Stimulated activated naive B cell treated with anti-CD40 and anti-IgM and Interleukin-4, amounts not matched to agents 10 μg/mL and 1 μg/mL and 100 μg/mL, for 72 hours (primary cell): ENCODE measurements around the gene CERK.
"Not testable (repeated sequence)": the region's sequence is repeated elsewhere in the genome, so short reads cannot be mapped to it uniquely, and the experiment has no call there.

ENCODE experiments used
- ATAC-seq, 2 donors: fragments of 150-1000 bp; cut with Tn5 transposase; replicated peaks; 2 replicates each; pipeline ENCODE4 v1.10.0; 2021; ENCODE audit warnings: moderate library complexity in 1 of 2
- DNase-seq: peaks from one replicate; pipeline ENCODE4 v3.0.0; 2021
- H3K27ac Mint-ChIP-seq: one replicate; pipeline ENCODE4 v1.8.0; 2022; ENCODE audit warnings: mild to moderate bottlenecking, mixed read lengths
- H3K27me3 Mint-ChIP-seq, 2 donors: one replicate each; pipeline ENCODE4 v1.8.0; 2022; ENCODE audit warnings: mixed read lengths in 2 of 2
- H3K36me3 Mint-ChIP-seq, 2 donors: one replicate each; pipeline ENCODE4 v1.8.0; 2022; ENCODE audit warnings: mixed read lengths in 2 of 2, mild to moderate bottlenecking in 1 of 2
- H3K4me1 Mint-ChIP-seq, 2 donors: one replicate each; pipeline ENCODE4 v1.8.0; 2022; ENCODE audit warnings: mixed read lengths in 2 of 2, mild to moderate bottlenecking in 1 of 2
- H3K4me3 Mint-ChIP-seq, 2 donors: one replicate each; pipeline ENCODE4 v1.8.0; 2022; ENCODE audit warnings: mild to moderate bottlenecking in 2 of 2, mixed read lengths in 2 of 2, moderate library complexity in 1 of 2
- H3K9me3 Mint-ChIP-seq, 2 donors: one replicate each; pipeline ENCODE4 v1.8.0; 2022; ENCODE audit warnings: mixed read lengths in 2 of 2, mild to moderate bottlenecking in 1 of 2

Gene CERK, protein sequence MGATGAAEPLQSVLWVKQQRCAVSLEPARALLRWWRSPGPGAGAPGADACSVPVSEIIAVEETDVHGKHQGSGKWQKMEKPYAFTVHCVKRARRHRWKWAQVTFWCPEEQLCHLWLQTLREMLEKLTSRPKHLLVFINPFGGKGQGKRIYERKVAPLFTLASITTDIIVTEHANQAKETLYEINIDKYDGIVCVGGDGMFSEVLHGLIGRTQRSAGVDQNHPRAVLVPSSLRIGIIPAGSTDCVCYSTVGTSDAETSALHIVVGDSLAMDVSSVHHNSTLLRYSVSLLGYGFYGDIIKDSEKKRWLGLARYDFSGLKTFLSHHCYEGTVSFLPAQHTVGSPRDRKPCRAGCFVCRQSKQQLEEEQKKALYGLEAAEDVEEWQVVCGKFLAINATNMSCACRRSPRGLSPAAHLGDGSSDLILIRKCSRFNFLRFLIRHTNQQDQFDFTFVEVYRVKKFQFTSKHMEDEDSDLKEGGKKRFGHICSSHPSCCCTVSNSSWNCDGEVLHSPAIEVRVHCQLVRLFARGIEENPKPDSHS

DNA sequence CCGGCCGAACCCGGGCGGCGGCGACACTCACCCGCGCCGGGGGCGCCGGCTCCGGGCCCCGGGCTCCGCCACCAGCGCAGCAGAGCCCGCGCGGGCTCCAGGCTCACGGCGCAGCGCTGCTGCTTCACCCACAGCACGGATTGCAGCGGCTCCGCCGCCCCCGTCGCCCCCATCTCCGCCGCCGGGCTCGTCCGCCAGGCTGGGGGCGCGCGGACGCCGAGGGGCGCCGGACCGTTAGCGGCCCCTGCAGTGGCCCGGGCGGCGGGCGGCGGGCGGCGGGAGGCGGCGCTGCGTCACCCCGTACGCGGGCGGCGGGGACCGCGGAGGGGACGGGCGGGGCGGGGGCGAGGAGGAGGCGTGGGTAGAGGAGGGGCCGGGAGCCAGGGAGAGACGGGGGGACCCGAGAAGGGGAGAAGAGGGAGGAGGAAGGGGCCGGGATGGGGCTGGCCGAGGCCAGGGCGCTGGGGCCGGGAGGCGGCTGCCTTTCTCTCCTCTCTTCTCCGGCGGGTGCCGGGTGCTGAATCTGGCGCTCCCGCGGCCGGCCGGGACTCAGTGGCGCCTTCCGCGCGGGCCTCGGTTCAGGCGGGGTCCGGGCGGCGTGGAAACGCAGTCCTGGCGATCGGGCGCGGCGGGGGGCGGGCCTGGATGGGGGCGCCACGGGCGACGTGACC lies at the start of gene CERK:
Gene CERK, minus strand, starts transcription at position 277 of the 671 bp plus-strand sequence. Its CDS starts 104 bp downstream, at position 173.
- Mint-ChIP-seq H3K27me3 (no peaks in the 10 kb centered on the region), H3K27ac (peak within 1 kb of the TSS; percentile 90), H3K36me3 (peaks cover 5 to 9% of the 10 kb centered on the region in 2 donors), H3K9me3 (peaks cover 5 to 6% of the 10 kb centered on the region in 2 donors), H3K4me1 (peaks cover 34 to 58% of the 10 kb centered on the region in 2 donors), H3K4me3 (peak within 1 kb of the TSS; percentile 88 to 96)
- DNase-seq (peak; percentile 20), ATAC-seq (peak; percentile 44 to 64)

DNA sequence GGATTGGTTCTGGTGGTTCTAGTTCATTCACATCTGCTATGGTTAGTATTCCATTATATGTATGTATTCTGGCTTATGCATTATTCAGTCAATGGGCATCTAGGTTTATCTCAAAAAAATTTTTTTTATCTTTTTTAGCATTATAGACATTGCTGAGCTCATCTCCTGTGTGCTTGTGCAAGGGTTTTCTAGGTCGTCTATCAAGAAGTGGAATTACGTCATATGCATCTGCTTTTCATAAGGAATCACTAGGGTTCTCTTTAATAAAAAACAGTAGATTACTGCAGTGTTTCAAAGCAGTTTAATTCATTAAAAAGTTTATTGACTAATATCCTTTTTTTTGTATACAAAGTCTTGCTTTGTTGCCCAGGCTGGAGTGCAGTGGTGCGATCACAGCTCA lies 45.7 kb upstream of the CERK start:
- Mint-ChIP-seq H3K36me3 (peaks cover 14 to 32% of the 10 kb centered on the region in 2 donors), H3K4me3 (no peak overlapping the region), H3K9me3 (no peaks in the 10 kb centered on the region), H3K4me1 (peaks cover 40 to 81% of the 10 kb centered on the region in 2 donors), H3K27ac (no peak overlapping the region), H3K27me3 (no peaks in the 10 kb centered on the region)
- no peak for ATAC-seq
- DNase-seq: no peak

DNA sequence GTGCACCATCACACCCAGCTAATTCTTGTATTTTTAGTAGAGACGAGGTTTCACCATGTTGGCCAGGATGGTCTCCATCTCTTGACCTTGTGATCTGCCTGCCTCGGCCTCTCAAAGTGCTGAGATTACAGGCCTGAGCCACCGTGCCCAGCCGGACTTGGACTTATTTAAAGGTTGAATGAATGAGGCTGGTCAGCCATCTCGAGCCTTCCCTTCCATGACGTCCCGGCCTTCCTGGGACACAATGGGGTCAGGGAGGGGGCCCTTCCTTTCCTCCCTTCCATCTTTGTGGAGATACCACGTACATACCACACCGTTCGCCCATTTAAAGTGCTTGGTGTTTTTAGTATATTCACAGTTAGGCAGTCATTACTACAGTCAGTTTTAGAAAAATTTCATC lies 44.1 kb upstream of the CERK start:
- H3K4me3 Mint-ChIP-seq, H3K27me3 Mint-ChIP-seq, ATAC-seq, H3K9me3 Mint-ChIP-seq, DNase-seq: not testable (repeated sequence)
- H3K4me1 Mint-ChIP-seq: peaks cover 39 to 76% of the 10 kb centered on the region in 2 donors
- peak overlapping the region; percentile 87 for H3K27ac Mint-ChIP-seq
- H3K36me3 Mint-ChIP-seq: peaks cover 13 to 31% of the 10 kb centered on the region in 2 donors

DNA sequence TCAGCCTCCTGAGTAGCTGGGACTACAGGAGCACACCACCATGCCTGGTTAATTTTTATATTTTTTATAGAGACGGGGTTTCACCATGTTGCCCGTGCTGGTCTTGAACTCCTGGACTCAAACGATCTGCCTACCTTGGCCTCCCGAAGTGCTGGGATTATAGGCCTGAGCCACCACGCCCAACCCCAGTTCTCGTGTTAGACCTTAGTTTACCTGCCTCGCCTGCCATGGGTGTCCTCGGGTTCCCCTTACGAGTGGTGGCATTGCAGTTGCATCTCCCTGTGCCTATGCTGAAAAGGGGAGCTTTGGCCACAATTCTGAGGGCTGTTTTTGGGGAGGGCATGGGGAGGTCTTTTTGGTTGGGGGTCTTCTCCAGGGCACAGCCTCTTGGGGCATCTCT lies 43.2 kb upstream of the CERK start:
- Mint-ChIP-seq H3K27ac (peak overlapping the region; percentile 56), H3K4me1 (peaks cover 47 to 79% of the 10 kb centered on the region in 2 donors), H3K27me3 (no peaks in the 10 kb centered on the region), H3K4me3 (no peak overlapping the region), H3K36me3 (peaks cover 16 to 28% of the 10 kb centered on the region in 2 donors), H3K9me3 (no peaks in the 10 kb centered on the region)
- DNase-seq (no peak), ATAC-seq (no peak)

DNA sequence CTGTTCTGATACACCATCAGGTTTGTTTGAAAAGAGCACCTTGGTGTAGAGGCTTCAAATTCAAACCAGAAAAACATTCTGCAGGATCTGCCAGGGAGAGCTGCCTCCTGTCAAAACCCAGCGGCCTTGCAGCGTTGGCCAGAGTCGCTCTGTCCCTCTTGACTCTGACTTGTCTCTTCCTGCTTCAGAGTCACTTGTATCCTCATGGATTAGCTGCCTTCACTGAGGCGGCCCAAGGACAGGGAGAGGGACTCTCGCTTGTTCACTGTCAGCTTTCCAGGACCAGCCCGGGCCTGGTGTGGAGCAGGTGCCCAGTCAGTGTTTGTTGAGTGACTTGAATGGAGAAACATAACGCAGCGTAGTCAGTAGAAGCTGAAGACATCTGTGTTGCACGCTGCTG lies 42.4 kb upstream of the CERK start:
- peak overlapping the region; percentile 60 for H3K27ac Mint-ChIP-seq
- peaks cover 54 to 84% of the 10 kb centered on the region in 2 donors for H3K4me1 Mint-ChIP-seq
- H3K4me3 Mint-ChIP-seq: no peak overlapping the region
- H3K27me3 Mint-ChIP-seq: no peaks in the 10 kb centered on the region
- DNase-seq (no peak), ATAC-seq (no peak)
- H3K36me3 Mint-ChIP-seq: peaks cover 24 to 37% of the 10 kb centered on the region in 2 donors
- no peaks in the 10 kb centered on the region for H3K9me3 Mint-ChIP-seq

DNA sequence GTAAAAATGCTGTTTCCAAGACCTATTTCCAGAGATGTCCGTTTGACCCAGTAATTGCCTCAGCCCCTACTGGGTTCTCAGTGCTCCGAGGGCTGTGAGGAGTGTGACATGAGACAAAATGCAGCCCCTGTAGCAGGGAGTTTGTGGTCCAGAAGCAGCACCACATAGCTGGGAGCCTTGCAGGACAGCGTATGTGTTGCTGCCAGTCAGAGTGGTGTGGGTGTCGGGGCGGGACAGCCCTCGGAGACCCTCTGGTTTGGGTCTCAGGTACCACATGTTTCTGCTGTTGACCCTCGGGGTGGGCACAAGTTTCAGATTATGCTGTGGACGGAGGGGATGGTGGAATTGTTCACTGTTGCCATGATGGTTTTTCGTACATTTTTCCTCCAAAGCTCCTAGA lies 41.6 kb upstream of the CERK start:
- peaks cover 57 to 84% of the 10 kb centered on the region in 2 donors for H3K4me1 Mint-ChIP-seq

DNA sequence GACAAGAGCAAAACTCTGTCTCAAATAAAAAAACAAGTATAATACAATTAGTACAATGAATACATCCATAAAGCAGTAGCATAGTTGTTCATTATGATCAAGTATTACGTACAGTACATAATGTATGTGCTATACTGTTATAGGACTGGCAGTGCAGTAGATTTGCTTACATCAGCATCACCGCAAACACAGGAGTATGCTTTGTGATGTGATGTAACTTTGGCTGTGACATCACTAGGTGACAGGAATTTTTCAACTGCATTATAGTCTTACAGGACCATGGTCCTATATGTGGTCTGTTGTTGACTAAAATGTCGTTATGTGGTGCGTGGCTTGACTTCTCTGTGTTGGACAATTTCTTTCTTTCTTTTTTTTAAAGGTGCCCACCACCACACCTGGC lies 41.0 kb upstream of the CERK start:
- Mint-ChIP-seq H3K4me3 (no peak overlapping the region), H3K4me1 (peaks cover 58 to 86% of the 10 kb centered on the region in 2 donors), H3K27ac (peak overlapping the region; percentile 63), H3K27me3 (no peaks in the 10 kb centered on the region), H3K36me3 (peaks cover 29 to 39% of the 10 kb centered on the region in 2 donors), H3K9me3 (no peaks in the 10 kb centered on the region)
- DNase-seq (no peak), ATAC-seq (no peak)

More for the DNA sequence above, 41.6 kb upstream of the CERK start:
- H3K27ac Mint-ChIP-seq: peak overlapping the region; percentile 63
- H3K36me3 Mint-ChIP-seq: peaks cover 29 to 39% of the 10 kb centered on the region in 2 donors
- H3K4me3 Mint-ChIP-seq: no peak overlapping the region
- no peak for DNase-seq
- ATAC-seq: no peak
- no peaks in the 10 kb centered on the region for H3K9me3 Mint-ChIP-seq
- H3K27me3 Mint-ChIP-seq: no peaks in the 10 kb centered on the region

DNA sequence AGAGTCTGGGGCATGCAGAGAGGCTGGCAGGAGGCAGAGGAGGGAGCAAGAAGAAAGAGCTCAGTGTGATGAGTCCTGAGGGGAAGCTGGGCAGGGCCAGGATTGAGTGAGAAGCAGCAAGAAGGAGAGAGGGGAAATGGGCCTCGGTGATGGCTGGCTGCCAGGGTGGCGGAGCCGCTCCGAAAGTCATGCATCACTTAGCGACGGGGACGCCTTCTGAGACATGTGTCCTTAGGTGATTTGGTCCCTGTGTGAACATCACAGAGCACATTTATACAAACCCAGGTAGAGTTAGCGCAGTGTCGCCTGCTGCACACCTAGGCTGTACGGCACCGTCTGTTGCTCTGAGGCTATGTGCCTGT lies 39.5 kb upstream of the CERK start:
- peak overlapping the region; percentile 94 for H3K27ac Mint-ChIP-seq
- peak overlapping the region; percentile 67 to 69 for H3K4me3 Mint-ChIP-seq
- H3K36me3 Mint-ChIP-seq: peaks cover 32 to 40% of the 10 kb centered on the region in 2 donors
- peaks cover 63 to 88% of the 10 kb centered on the region in 2 donors for H3K4me1 Mint-ChIP-seq
- no peaks in the 10 kb centered on the region for H3K9me3 Mint-ChIP-seq
- DNase-seq (peak; percentile 60), ATAC-seq (peak in 1 of 2 donors; percentile 7)
- H3K27me3 Mint-ChIP-seq: no peaks in the 10 kb centered on the region

DNA sequence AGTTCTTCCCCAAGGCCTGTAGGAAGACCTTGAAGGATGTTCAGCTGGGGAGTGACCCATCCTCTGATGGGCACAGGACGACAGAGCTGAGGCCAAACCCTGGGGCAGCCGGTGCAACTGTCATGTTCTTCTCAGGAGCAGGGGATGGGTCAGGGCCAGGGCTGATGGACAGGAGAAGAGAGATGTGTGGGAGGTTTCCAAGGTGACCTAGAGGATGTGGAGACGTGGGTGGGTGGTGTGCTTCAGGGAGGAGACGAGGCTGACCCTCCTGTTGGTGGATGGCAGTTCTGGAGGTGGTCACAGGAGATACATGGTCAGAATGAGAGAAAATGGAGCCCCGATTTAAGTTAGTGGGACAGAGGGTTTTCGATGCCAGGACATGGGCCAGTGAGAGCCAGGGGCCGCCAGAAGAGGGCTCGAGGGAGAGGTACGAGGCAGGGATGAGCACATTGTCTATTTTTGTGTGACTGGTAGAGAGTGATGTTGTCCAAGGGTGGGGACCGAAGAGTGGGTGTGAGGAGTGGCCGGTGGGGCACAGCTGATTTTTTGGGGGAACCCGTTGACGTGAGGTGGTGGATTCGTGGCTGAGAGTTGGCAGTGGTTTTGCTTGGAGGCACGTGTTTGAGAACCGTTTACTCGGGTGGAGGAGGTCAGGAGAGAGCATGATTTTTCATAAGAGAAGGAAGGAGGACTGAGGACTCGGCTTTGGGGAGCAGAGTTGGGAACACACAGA lies 39.0 kb upstream of the CERK start:
- H3K4me1 Mint-ChIP-seq: peaks cover 60 to 84% of the 10 kb centered on the region in 2 donors
- H3K27me3 Mint-ChIP-seq: no peaks in the 10 kb centered on the region
- DNase-seq: peak; percentile 59
- H3K27ac Mint-ChIP-seq: peak overlapping the region; percentile 94
- H3K36me3 Mint-ChIP-seq: peaks cover 34 to 39% of the 10 kb centered on the region in 2 donors
- no peaks in the 10 kb centered on the region for H3K9me3 Mint-ChIP-seq
- peak overlapping the region; percentile 67 to 69 for H3K4me3 Mint-ChIP-seq
- peak; percentile 3 for ATAC-seq

DNA sequence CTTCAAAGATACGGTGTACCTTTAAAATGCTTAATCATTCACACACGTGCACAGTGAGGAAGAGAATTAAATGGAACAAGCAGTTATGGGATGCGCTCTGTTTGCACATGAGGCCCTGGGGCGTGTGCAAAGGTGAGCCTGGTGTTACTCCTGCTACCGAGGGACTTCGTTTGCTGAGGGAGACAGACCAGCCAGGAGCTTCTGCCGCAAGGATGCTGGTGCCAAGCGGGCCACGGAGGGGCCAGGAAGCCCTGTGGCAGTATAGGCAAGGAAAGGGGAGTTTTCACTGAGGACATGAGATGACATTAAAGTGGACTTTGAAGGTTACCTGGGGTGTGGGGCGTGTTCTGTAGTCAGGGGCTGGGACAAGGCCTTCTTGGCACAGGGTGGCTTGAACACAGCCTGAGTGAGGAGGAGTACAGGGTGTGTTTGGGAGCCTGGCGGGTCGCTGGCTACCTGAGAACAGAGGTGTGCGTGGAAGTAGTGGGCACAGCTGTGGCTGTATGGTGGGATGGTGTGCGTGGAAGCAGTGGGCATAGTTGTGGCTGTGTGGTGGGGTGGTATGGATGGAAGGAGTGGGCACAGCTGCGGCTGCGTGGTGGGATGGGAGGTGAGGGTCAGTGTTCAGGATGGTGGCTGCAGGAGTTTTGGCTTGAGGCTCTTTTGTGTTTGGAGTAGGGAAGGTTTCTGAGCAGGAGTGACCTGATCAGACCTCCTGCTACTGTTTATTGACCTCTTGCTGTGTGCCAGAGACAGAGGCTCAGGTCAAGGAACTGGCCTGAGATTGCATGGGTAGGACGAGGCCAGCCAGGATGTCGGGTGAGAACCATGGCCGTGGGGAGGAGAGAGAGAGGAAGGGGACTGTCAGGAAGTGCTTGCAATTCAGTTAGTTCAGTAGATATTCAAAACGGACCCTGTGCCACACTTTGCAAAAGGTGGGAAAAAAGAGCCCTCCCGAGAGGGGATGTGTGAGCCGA lies 38.1 kb upstream of the CERK start:
- H3K4me1 Mint-ChIP-seq: peaks cover 58 to 81% of the 10 kb centered on the region in 2 donors
- peaks cover 30 to 34% of the 10 kb centered on the region in 2 donors for H3K36me3 Mint-ChIP-seq
- no peak for ATAC-seq
- peak overlapping the region; percentile 67 to 69 for H3K4me3 Mint-ChIP-seq
- H3K27me3 Mint-ChIP-seq: no peaks in the 10 kb centered on the region
- peak overlapping the region; percentile 94 for H3K27ac Mint-ChIP-seq
- no peaks in the 10 kb centered on the region for H3K9me3 Mint-ChIP-seq
- no peak for DNase-seq

DNA sequence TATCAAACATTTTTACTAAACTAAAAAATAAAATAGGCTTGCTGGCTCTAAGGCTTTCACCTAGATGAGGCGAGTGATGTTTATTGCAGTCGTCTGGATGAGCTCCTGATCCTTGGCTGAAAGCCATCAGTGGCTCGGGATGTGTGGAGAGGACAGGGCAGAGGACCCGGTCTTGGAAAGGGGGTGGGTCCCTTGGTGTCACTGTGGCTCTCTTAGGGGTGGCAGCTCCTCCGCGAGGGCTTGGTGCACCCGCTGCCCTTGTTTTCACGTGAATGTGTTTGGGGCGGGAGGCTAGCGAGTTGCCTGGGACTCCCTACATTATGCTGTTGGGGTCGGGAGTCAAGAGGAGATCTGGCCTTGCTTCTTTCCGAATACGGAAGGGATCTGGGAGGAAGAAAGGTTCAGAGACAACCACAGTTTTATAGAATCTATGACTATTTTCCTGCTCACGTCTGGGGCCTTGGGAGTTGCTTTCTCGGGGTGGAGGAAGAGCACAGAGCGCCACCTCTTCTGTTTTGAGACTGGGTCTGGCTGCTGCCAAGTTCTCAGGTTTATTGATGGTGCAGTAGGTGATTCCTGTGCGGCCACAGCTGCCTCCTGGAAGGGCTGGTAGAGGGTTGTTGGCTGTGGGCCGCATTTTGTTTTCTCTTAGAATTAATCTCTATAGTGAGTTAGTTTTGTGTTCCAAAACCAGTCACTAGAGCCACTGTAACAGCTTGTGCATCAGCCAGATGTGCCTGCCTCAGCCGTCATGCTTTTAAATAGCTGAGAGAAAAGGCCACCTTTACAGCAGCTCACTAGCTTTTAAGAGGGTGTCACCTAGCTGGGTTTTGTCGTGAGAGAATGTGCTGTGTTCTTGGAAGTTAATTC lies 37.2 kb upstream of the CERK start:
- H3K4me3 Mint-ChIP-seq: peak overlapping the region; percentile 67 to 69
- H3K9me3 Mint-ChIP-seq: no peaks in the 10 kb centered on the region
- H3K4me1 Mint-ChIP-seq: peaks cover 59 to 81% of the 10 kb centered on the region in 2 donors
- peaks cover 32 to 34% of the 10 kb centered on the region in 2 donors for H3K36me3 Mint-ChIP-seq
- peak overlapping the region; percentile 94 for H3K27ac Mint-ChIP-seq
- ATAC-seq (no peak), DNase-seq (no peak)
- H3K27me3 Mint-ChIP-seq: no peaks in the 10 kb centered on the region

DNA sequence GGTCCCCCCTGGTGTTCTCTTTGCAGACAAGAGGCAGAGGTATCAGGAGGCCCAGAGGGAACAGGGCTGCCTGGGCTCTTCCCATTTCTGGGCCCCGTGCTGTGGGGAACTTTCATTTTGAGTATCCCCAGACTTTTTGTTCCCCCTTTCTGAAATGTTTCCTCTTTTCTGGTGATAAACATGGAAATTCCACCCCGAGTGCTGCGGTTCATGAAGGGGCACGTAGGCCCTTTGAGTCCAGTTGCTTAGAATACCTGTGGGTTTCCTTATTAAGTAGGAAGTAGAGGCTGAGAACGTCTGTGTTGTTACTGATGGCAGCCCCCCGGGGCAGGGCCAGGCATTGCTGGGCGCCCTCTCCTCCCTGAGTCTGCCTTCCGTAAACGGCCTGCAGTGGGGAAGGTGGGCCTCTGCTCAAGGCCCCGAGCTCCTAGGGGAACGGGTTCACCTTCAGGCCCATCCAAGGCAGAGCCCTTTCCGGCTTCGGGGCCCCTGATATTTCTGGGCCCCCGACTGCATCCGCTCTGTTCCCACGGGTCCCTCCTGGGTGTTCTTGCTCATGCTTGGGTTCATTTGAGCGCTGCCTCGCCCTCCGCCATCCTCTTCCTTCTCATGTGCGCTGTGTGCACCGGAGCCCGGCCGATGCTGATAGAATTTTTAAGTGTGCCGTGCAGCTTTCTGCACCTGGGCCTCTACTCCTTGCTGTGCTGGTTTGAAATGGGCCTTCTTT lies 36.4 kb upstream of the CERK start:
- peaks cover 64 to 81% of the 10 kb centered on the region in 2 donors for H3K4me1 Mint-ChIP-seq
- peaks cover 32 to 42% of the 10 kb centered on the region in 2 donors for H3K36me3 Mint-ChIP-seq
- no peaks in the 10 kb centered on the region for H3K9me3 Mint-ChIP-seq
- ATAC-seq: peak; percentile 76
- peak overlapping the region; percentile 67 to 69 for H3K4me3 Mint-ChIP-seq
- peak overlapping the region; percentile 94 for H3K27ac Mint-ChIP-seq
- DNase-seq: peak; percentile 88
- no peaks in the 10 kb centered on the region for H3K27me3 Mint-ChIP-seq
